Endothelial cell of umbilical vein (primary cell): Measurements from ENCODE around the gene LPIN2. TPM values are rescaled to one million over a fixed set of nuclear protein-coding genes. Genes with fewer than 3 reads are reported as not detected.

ENCODE experiments used
- BruUV-seq: library from RNA; stranded (reverse); fragments of 400-500 nt; replicated peaks from 2 replicates; lab custom pipeline; 2021; lab: Mats Ljungman, UMichigan
- CTCF ChIA-PET: fragments of 300-600, 350-600 bp; sonication (Branson Sonifier 250); formaldehyde crosslinking; loops from one replicate; lab custom pipeline; 2021; ENCODE audit warnings: antibody characterized with exemption, inconsistent platforms; lab: Charles Lee
- POLR2A ChIA-PET: fragments of 300-600, 350-600 bp; sonication (Branson Sonifier 250); formaldehyde crosslinking; loops from one replicate; lab custom pipeline; 2021; ENCODE audit warnings: antibody characterized with exemption, inconsistent platforms; lab: Charles Lee
- DNase-seq: peaks from one replicate; pipeline ENCODE4 v3.0.0-alpha.2; 2011; ENCODE audit warnings: low read depth, low spot score
- FAIRE-seq: peaks from 2 replicates; lab custom pipeline; 2011; peaks lifted over from hg19 to GRCh38; lab: Jason Lieb, UNC
- H2AFZ ChIP-seq: 2 replicates; pipeline ENCODE4 v1.6.0; 2012; ENCODE audit warnings: low read depth, low read length, control low read depth, inconsistent platforms
- H3K27ac ChIP-seq: 2 replicates; pipeline ENCODE4 v1.5.1; 2011; ENCODE audit warnings: low read depth, mild to moderate bottlenecking, control low read depth, low read length, moderate library complexity; ENCODE audit not compliant: insufficient read depth
- H3K27me3 ChIP-seq, 2 experiments: 2 replicates each; pipeline versions ENCODE4 v1.6.0 to v1.6.1; 2011; ENCODE audit warnings: low read length in 2 of 2, mixed read lengths in 1 of 2; ENCODE audit not compliant: control insufficient read depth in 2 of 2, insufficient read depth in 2 of 2
- H3K36me3 ChIP-seq, 2 experiments: 2 replicates in 1 of 2; 3 replicates in 1 of 2; pipeline ENCODE4 v1.5.1; 2011; ENCODE audit warnings: low read length in 2 of 2, mild to moderate bottlenecking in 1 of 2, moderate library complexity in 1 of 2; ENCODE audit not compliant: control insufficient read depth in 2 of 2, insufficient read depth in 2 of 2; ENCODE audit errors: extremely low read depth in 1 of 2
- H3K4me1 ChIP-seq: 3 replicates; pipeline ENCODE4 v1.5.1; 2011; ENCODE audit warnings: mild to moderate bottlenecking, low read length; ENCODE audit not compliant: control insufficient read depth, insufficient read depth; ENCODE audit errors: extremely low read depth
- H3K4me2 ChIP-seq: 2 replicates; pipeline ENCODE4 v1.6.1; 2011; ENCODE audit warnings: low read length, control low read depth, mixed read lengths; ENCODE audit not compliant: insufficient read depth
- H3K4me3 ChIP-seq, 3 experiments: fragments of 200-600 bp in 1 of 3; sonication (generic), shearing (Covaris generic) in 1 of 3; replicated peaks in 1 of 3; 2 replicates each; pipeline ENCODE4 v1.5.1; 2011 to 2016; ENCODE audit warnings: control low read depth in 3 of 3, low read length in 3 of 3, mild to moderate bottlenecking in 2 of 3, inconsistent platforms in 1 of 3, low read depth in 1 of 3, moderate library complexity in 1 of 3; ENCODE audit not compliant: insufficient read depth in 1 of 3
- H3K79me2 ChIP-seq: 2 replicates; pipeline ENCODE4 v1.6.0; 2012; ENCODE audit warnings: low read length, inconsistent platforms; ENCODE audit not compliant: control insufficient read depth, insufficient read depth
- H3K9ac ChIP-seq: replicated peaks from 2 replicates; pipeline ENCODE3; 2011; ENCODE audit warnings: low read length, control low read depth; ENCODE audit not compliant: insufficient read depth; ENCODE audit errors: extremely low read depth
- H3K9me1 ChIP-seq: replicated peaks from 3 replicates; pipeline ENCODE4 v1.6.0; 2011; ENCODE audit warnings: mild to moderate bottlenecking, low read length; ENCODE audit not compliant: control insufficient read depth, insufficient read depth; ENCODE audit errors: extremely low read depth
- H3K9me3 ChIP-seq: replicated peaks from 2 replicates; pipeline ENCODE4 v1.5.1; 2012; ENCODE audit warnings: low read length, inconsistent platforms; ENCODE audit not compliant: control insufficient read depth, insufficient read depth
- H4K20me1 ChIP-seq: replicated peaks from 2 replicates; pipeline ENCODE3; 2011; ENCODE audit warnings: mild to moderate bottlenecking, low read length; ENCODE audit not compliant: control insufficient read depth, insufficient read depth; ENCODE audit errors: extremely low read depth
- EZH2 ChIP-seq: IDR thresholded peaks from 2 replicates; pipeline ENCODE4 v1.6.1; 2012; ENCODE audit warnings: borderline replicate concordance, low read depth, mild to moderate bottlenecking, moderate library complexity, low read length, inconsistent platforms; ENCODE audit not compliant: severe bottlenecking
- FOS ChIP-seq: IDR thresholded peaks from 2 replicates; pipeline ENCODE4 v1.6.1; 2011; ENCODE audit warnings: mild to moderate bottlenecking, low read length, moderate library complexity, borderline replicate concordance; ENCODE audit not compliant: insufficient read depth
- GATA2 ChIP-seq: IDR thresholded peaks from 2 replicates; pipeline ENCODE4 v1.7.0; 2011; ENCODE audit warnings: low read depth, mild to moderate bottlenecking, moderate library complexity, mixed read lengths, low read length; ENCODE audit not compliant: insufficient read length, insufficient read depth
- JUN ChIP-seq: IDR thresholded peaks from 2 replicates; pipeline ENCODE4 v1.6.1; 2011; ENCODE audit warnings: borderline replicate concordance, low read depth; ENCODE audit not compliant: insufficient read length, insufficient read depth
- MYC ChIP-seq: IDR thresholded peaks from one replicate; pipeline ENCODE4 v1.6.1; 2011; ENCODE audit warnings: mild to moderate bottlenecking, low read depth, low read length
- POLR2A ChIP-seq: IDR thresholded peaks from 2 replicates; pipeline ENCODE4 v1.6.1; 2012; ENCODE audit warnings: low read depth, mild to moderate bottlenecking, control low read depth, low read length
- POLR2AphosphoS5 ChIP-seq: IDR thresholded peaks from 2 replicates; pipeline ENCODE4 v1.6.1; 2012; ENCODE audit warnings: low read depth, mild to moderate bottlenecking, control low read depth, low read length, moderate library complexity; ENCODE audit not compliant: insufficient read depth
- dilution Hi-C: fragments of 300-500 bp; cut with MboI; formaldehyde crosslinking; loops from one replicate; pipeline ENCODE4 v1.15.0; 2019; ENCODE audit warnings: low sequenced_read_pairs; ENCODE audit not compliant: extremely low pct_ligation_motif_present
- intact Hi-C: fragments of 100-400 bp; cut with micrococcal nuclease; formaldehyde crosslinking; loops from one replicate; pipeline ENCODE4 v1.10.0; 2022
- polyA plus RNA-seq, 4 experiments: library from polyadenylated mRNA; depleted of rRNA in 3 of 4; stranded (reverse) in 3 of 4; unstranded in 1 of 4; fragments of >200 nt; gene quantifications; 2 replicates each; pipeline versions ENCODE4 v1.2.1 to v1.2.3, GENCODE V29; 2011 to 2012; ENCODE audit warnings: missing spikeins in 1 of 4
- total RNA-seq: library from RNA; stranded (reverse); gene quantifications from 2 replicates; pipeline ENCODE4 v1.2.3, GENCODE V29; 2021
- TF ChIP-seq, protein P1 (sequence below), 2 donors: IDR thresholded peaks; 1 replicate in 1 of 2; 2 replicates in 1 of 2; pipeline ENCODE4 v1.5.1; 2011; ENCODE audit warnings: low read length in 2 of 2, mild to moderate bottlenecking in 2 of 2, moderate library complexity in 2 of 2, control low read depth in 1 of 2, inconsistent platforms in 1 of 2, low read depth in 1 of 2; ENCODE audit not compliant: insufficient read depth in 1 of 2; ENCODE audit errors: extremely low read depth in 1 of 2
- TF ChIP-seq, protein P2 (sequence below): IDR thresholded peaks from 2 replicates; pipeline ENCODE4 v1.6.1; 2011; ENCODE audit not compliant: insufficient read depth, insufficient read length

The LPIN2 gene
- total and polyA plus RNA-seq, 2 donors (not counting 3 experiments of a cell fraction or from before 2014, with no cell fraction given), result 14.7 to 24.4 TPM

DNA sequence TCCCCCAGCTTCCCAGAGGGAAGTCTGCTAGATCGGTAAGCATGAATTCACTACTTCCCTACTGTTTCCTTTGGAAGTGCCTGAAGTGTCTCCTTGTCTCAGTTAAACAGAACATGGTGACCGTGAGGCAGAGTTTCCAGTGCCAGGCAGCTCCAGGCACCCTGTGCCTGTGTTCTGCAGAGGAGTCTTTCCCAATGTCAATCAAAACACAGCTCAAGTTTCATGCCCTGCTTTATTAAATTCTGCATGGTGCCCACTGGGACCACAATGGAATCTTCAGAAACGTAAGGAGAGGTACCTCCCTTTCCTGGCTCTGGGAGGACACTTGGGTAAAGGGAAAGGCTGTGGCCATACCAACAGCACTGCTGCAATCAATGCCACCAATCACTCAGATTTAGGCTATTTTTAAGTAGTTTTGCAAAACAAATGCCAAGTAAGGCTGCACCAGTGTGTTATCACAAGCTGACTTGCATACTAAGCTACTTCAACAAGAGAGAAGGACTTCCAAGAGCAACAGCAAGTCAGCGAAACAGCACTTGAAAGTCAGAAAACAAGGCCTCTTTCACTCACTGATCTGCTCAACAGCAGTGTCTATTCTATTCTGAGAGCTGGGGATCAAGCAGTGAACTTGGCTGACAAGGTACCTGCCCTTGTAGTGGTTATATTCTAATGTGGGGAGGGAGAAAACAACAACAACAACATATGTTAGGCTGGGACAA, 14.9 kb downstream of the LPIN2 start:
- FAIRE-seq, result no peak

More for the DNA sequence above, 14.9 kb downstream of the LPIN2 start:
- ChIA-PET CTCF (interaction anchor here (0.6 to 3.6 kb wide), 6 partner anchors 11 to 153 kb away, joined by 3 to 39 read pairs (median 5); no protein-coding TSS in a partner anchor), POLR2A (interaction anchor here (0.6 kb wide), 1 partner anchor 194 kb away, joined by 5 read pairs; no protein-coding TSS in a partner anchor)
- Histone ChIP-seq H3K9me1 (no peaks in the 10 kb centered on the region), H3K27ac (no peak overlapping the region), H3K4me3 (no peak overlapping the region), H3K4me1 (no peaks in the 10 kb centered on the region), H3K36me3 (no peaks in the 10 kb centered on the region), H3K79me2 (peaks cover 96% of the 10 kb centered on the region), H4K20me1 (no peaks in the 10 kb centered on the region), H3K9ac (no peak overlapping the region), H2AFZ (no peak overlapping the region), H3K4me2 (no peak overlapping the region), H3K27me3 (no peaks in the 10 kb centered on the region), H3K9me3 (no peaks in the 10 kb centered on the region)
- BruUV-seq, result no TSS peak
- intact Hi-C loops (no loop called here), dilution Hi-C loops (no loop called here)
- no peak for DNase-seq
- no peak for TF ChIP-seq EZH2
- TF ChIP-seq, protein P1, sequence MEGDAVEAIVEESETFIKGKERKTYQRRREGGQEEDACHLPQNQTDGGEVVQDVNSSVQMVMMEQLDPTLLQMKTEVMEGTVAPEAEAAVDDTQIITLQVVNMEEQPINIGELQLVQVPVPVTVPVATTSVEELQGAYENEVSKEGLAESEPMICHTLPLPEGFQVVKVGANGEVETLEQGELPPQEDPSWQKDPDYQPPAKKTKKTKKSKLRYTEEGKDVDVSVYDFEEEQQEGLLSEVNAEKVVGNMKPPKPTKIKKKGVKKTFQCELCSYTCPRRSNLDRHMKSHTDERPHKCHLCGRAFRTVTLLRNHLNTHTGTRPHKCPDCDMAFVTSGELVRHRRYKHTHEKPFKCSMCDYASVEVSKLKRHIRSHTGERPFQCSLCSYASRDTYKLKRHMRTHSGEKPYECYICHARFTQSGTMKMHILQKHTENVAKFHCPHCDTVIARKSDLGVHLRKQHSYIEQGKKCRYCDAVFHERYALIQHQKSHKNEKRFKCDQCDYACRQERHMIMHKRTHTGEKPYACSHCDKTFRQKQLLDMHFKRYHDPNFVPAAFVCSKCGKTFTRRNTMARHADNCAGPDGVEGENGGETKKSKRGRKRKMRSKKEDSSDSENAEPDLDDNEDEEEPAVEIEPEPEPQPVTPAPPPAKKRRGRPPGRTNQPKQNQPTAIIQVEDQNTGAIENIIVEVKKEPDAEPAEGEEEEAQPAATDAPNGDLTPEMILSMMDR (IDR thresholded peaks at IDR 0.05; ENCODE audit: extremely low read depth in 1 of 2, insufficient read depth in 1 of 2, low read depth in 1 of 2, low read length in 2 of 2), result no peak
- TF ChIP-seq, protein P2, sequence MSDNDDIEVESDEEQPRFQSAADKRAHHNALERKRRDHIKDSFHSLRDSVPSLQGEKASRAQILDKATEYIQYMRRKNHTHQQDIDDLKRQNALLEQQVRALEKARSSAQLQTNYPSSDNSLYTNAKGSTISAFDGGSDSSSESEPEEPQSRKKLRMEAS, result no peak
- TF ChIP-seq GATA2, result no peak
- no peak for TF ChIP-seq JUN
- no peak for TF ChIP-seq FOS
- no peak for TF ChIP-seq POLR2AphosphoS5
- TF ChIP-seq MYC, result no peak
- TF ChIP-seq POLR2A, result no peak
